ENCODE data around the gene SEMA3E. TPM values are rescaled to one million over a fixed set of nuclear protein-coding genes. Genes with fewer than 3 reads are reported as not detected.
A peak's percentile ranks its signal among the peaks of the same experiment; 100 is the strongest.

Gene SEMA3E
- total RNA-seq, 1 experiment from 2014 or later: 3.6 TPM

- Histone ChIP-seq H3K4me2 (ENCODE audit: low read length) (no peak overlapping the region), H3K9me2 (replicated peaks; ENCODE audit: low read length) (no peaks in the 10 kb centered on the region), H3F3A (ENCODE audit: low read length, unreplicated experiment) (peaks cover 4% of the 10 kb centered on the region), H3K36me3 (ENCODE audit: low read depth, low read length) (no peaks in the 10 kb centered on the region), H3K9ac (ENCODE audit: low read length) (no peak overlapping the region), H2AFZ (ENCODE audit: low read length) (no peak overlapping the region), H3K27ac (ENCODE audit: low read length) (no peak overlapping the region), H3K4me1 (ENCODE audit: insufficient read depth, low read length) (peaks cover 3% of the 10 kb centered on the region; the same call in 1 of the 2 replicates), H4K20me1 (ENCODE audit: low read length) (no peaks in the 10 kb centered on the region), H3K9me3 (ENCODE audit: low read length) (no peaks in the 10 kb centered on the region), H3K27me3 (ENCODE audit: low read length) (no peaks in the 10 kb centered on the region), H3K79me2 (ENCODE audit: low read length) (no peaks in the 10 kb centered on the region), H3K4me3 (ENCODE audit: low read length) (no peak overlapping the region)
- BruUV-seq (replicated peaks): no TSS peak
- intact Hi-C loops (cut with micrococcal nuclease): no loop called here
- TF ChIP-seq EZH2 (IDR thresholded peaks at IDR 0.05; ENCODE audit: low read length, unreplicated experiment) (no peak), EZH2phosphoT487 (IDR thresholded peaks at IDR 0.05; ENCODE audit: borderline replicate concordance, low read length) (no peak)
- TF ChIP-seq, protein P1, sequence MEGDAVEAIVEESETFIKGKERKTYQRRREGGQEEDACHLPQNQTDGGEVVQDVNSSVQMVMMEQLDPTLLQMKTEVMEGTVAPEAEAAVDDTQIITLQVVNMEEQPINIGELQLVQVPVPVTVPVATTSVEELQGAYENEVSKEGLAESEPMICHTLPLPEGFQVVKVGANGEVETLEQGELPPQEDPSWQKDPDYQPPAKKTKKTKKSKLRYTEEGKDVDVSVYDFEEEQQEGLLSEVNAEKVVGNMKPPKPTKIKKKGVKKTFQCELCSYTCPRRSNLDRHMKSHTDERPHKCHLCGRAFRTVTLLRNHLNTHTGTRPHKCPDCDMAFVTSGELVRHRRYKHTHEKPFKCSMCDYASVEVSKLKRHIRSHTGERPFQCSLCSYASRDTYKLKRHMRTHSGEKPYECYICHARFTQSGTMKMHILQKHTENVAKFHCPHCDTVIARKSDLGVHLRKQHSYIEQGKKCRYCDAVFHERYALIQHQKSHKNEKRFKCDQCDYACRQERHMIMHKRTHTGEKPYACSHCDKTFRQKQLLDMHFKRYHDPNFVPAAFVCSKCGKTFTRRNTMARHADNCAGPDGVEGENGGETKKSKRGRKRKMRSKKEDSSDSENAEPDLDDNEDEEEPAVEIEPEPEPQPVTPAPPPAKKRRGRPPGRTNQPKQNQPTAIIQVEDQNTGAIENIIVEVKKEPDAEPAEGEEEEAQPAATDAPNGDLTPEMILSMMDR (conservative IDR thresholded peaks at IDR 0.05; ENCODE audit: low read depth, low read length): no peak
- DNase-seq (no peak), ATAC-seq (no peak)
- ChIA-PET CTCF (no interaction called here), POLR2A (ENCODE audit: unreplicated experiment) (no interaction called here)
Measured at GRCh38 chr7:83429493-83429892, 219.4 kb downstream of the SEMA3E start.

- no peak for TF ChIP-seq EZH2phosphoT487 (IDR thresholded peaks at IDR 0.05; ENCODE audit: borderline replicate concordance, low read length)
- no peak for TF ChIP-seq EZH2 (IDR thresholded peaks at IDR 0.05; ENCODE audit: low read length, unreplicated experiment)
- TF ChIP-seq, protein P1 (conservative IDR thresholded peaks at IDR 0.05; ENCODE audit: low read depth, low read length): no peak
- intact Hi-C loops (cut with micrococcal nuclease): no loop called here
- peak; percentile 43 for DNase-seq
Measured at GRCh38 chr7:83427884-83428283, 221.1 kb downstream of the SEMA3E start.

GRCh38 chr7:83426325-83426724 lies 222.6 kb downstream of the SEMA3E start:
- Histone ChIP-seq H2AFZ (ENCODE audit: low read length) (no peak overlapping the region), H3K27ac (ENCODE audit: low read length) (no peak overlapping the region), H3K9me3 (ENCODE audit: low read length) (no peaks in the 10 kb centered on the region), H3K4me3 (ENCODE audit: low read length) (no peak overlapping the region), H3K79me2 (ENCODE audit: low read length) (no peaks in the 10 kb centered on the region), H3K9me2 (replicated peaks; ENCODE audit: low read length) (no peaks in the 10 kb centered on the region), H3K9ac (ENCODE audit: low read length) (no peak overlapping the region), H3K27me3 (ENCODE audit: low read length) (no peaks in the 10 kb centered on the region), H3F3A (ENCODE audit: low read length, unreplicated experiment) (peaks cover 4% of the 10 kb centered on the region), H3K4me1 (ENCODE audit: insufficient read depth, low read length) (no peaks in the 10 kb centered on the region), H4K20me1 (ENCODE audit: low read length) (no peaks in the 10 kb centered on the region), H3K4me2 (ENCODE audit: low read length) (no peak overlapping the region), H3K36me3 (ENCODE audit: low read depth, low read length) (no peaks in the 10 kb centered on the region)
- ATAC-seq: no peak
- no TSS peak for BruUV-seq (replicated peaks)
- DNase-seq: no peak
- intact Hi-C loops (cut with micrococcal nuclease): no loop called here
- ChIA-PET POLR2A (ENCODE audit: unreplicated experiment) (no interaction called here), CTCF (no interaction called here)
- TF ChIP-seq, protein P1 (conservative IDR thresholded peaks at IDR 0.05; ENCODE audit: low read depth, low read length): peak; percentile 17; the same call in 1 of the 2 replicates
- no peak for TF ChIP-seq EZH2 (IDR thresholded peaks at IDR 0.05; ENCODE audit: low read length, unreplicated experiment)
- TF ChIP-seq EZH2phosphoT487 (IDR thresholded peaks at IDR 0.05; ENCODE audit: borderline replicate concordance, low read length): no peak

More at GRCh38 chr7:83427884-83428283, 221.1 kb downstream of the SEMA3E start:
- Histone ChIP-seq H3K27me3 (ENCODE audit: low read length) (no peaks in the 10 kb centered on the region), H3K4me2 (ENCODE audit: low read length) (no peak overlapping the region), H4K20me1 (ENCODE audit: low read length) (no peaks in the 10 kb centered on the region), H2AFZ (ENCODE audit: low read length) (no peak overlapping the region), H3K4me1 (ENCODE audit: insufficient read depth, low read length) (no peaks in the 10 kb centered on the region), H3K36me3 (ENCODE audit: low read depth, low read length) (no peaks in the 10 kb centered on the region), H3K9me2 (replicated peaks; ENCODE audit: low read length) (no peaks in the 10 kb centered on the region), H3K27ac (ENCODE audit: low read length) (no peak overlapping the region), H3K79me2 (ENCODE audit: low read length) (no peaks in the 10 kb centered on the region), H3K9me3 (ENCODE audit: low read length) (no peaks in the 10 kb centered on the region), H3F3A (ENCODE audit: low read length, unreplicated experiment) (peaks cover 4% of the 10 kb centered on the region), H3K9ac (ENCODE audit: low read length) (no peak overlapping the region), H3K4me3 (ENCODE audit: low read length) (no peak overlapping the region)
- BruUV-seq (replicated peaks): no TSS peak
- ChIA-PET POLR2A (ENCODE audit: unreplicated experiment) (no interaction called here), CTCF (no interaction called here)
- peak; percentile 46 for ATAC-seq

Data from PC-3 (cell line).